Neuronal stem cell (in vitro differentiated cells): ENCODE data around the gene RALGPS1.

Source experiments
- DNase-seq: peaks from one replicate; pipeline ENCODE4 v3.0.0-alpha.2; 2013; ENCODE audit warnings: low spot score
- H2AFZ ChIP-seq: one replicate; pipeline ENCODE4 v1.6.1; 2013; ENCODE audit warnings: mild to moderate bottlenecking, low read length, inconsistent platforms
- H2AK5ac ChIP-seq: 2 replicates; pipeline ENCODE4 v1.6.1; 2013; ENCODE audit warnings: low read depth, mild to moderate bottlenecking, inconsistent platforms, low read length, moderate library complexity, mixed read lengths
- H2BK120ac ChIP-seq: 2 replicates; pipeline ENCODE4 v1.6.1; 2013; ENCODE audit warnings: low read depth, mild to moderate bottlenecking, inconsistent platforms, low read length, moderate library complexity, mixed read lengths
- H2BK12ac ChIP-seq: one replicate; pipeline ENCODE4 v1.6.1; 2013; ENCODE audit warnings: low read length, inconsistent platforms
- H2BK15ac ChIP-seq: 2 replicates; pipeline ENCODE4 v1.6.1; 2013; ENCODE audit warnings: mild to moderate bottlenecking, low read length, inconsistent platforms, mixed read lengths
- H2BK5ac ChIP-seq: one replicate; pipeline ENCODE4 v1.6.1; 2013; ENCODE audit warnings: inconsistent platforms, mild to moderate bottlenecking, low read length, moderate library complexity
- H3K14ac ChIP-seq: one replicate; pipeline ENCODE4 v1.6.1; 2013; ENCODE audit warnings: low read length, inconsistent platforms
- H3K18ac ChIP-seq: 2 replicates; pipeline ENCODE4 v1.6.1; 2013; ENCODE audit warnings: low read length, inconsistent platforms
- H3K23ac ChIP-seq: 2 replicates; pipeline ENCODE4 v1.6.1; 2013; ENCODE audit warnings: low read depth, mild to moderate bottlenecking, mixed read lengths, low read length, inconsistent platforms; ENCODE audit not compliant: poor library complexity
- H3K27ac ChIP-seq: replicated peaks from 3 replicates; pipeline ENCODE4 v1.5.1; 2013; ENCODE audit warnings: low read length, inconsistent platforms
- H3K27me3 ChIP-seq, 3 experiments: 2 replicates each; pipeline ENCODE4 v1.6.1; 2013; ENCODE audit warnings: low read length in 3 of 3, mild to moderate bottlenecking in 2 of 3, inconsistent platforms in 1 of 3, low read depth in 1 of 3, mixed read lengths in 1 of 3, moderate library complexity in 1 of 3; ENCODE audit not compliant: control insufficient read depth in 3 of 3, insufficient read depth in 3 of 3
- H3K36me3 ChIP-seq, 2 donors: replicated peaks in 1 of 2; 2 replicates each; pipeline ENCODE4 v1.6.1; 2013; ENCODE audit warnings: low read length in 2 of 2; ENCODE audit not compliant: control insufficient read depth in 2 of 2, insufficient read depth in 2 of 2
- H3K4ac ChIP-seq: 2 replicates; pipeline ENCODE4 v1.6.1; 2013; ENCODE audit warnings: inconsistent platforms, mild to moderate bottlenecking, low read length, moderate library complexity
- H3K4me1 ChIP-seq, 2 donors: 1 replicate in 1 of 2; 2 replicates in 1 of 2; pipeline ENCODE4 v1.6.1; 2013; ENCODE audit warnings: low read length in 2 of 2, low read depth in 1 of 2; ENCODE audit not compliant: control insufficient read depth in 2 of 2, insufficient read depth in 1 of 2
- H3K4me2 ChIP-seq: one replicate; pipeline ENCODE4 v1.6.1; 2013; ENCODE audit warnings: mild to moderate bottlenecking, low read length, inconsistent platforms; ENCODE audit not compliant: insufficient read depth, poor library complexity, severe bottlenecking
- H3K4me3 ChIP-seq, 2 donors: 2 replicates each; pipeline ENCODE4 v1.5.1; 2013; ENCODE audit warnings: low read length in 2 of 2, mild to moderate bottlenecking in 2 of 2, inconsistent platforms in 1 of 2, moderate library complexity in 1 of 2
- H3K79me1 ChIP-seq: one replicate; pipeline ENCODE4 v1.6.1; 2013; ENCODE audit warnings: low read depth, mild to moderate bottlenecking, inconsistent platforms, low read length, moderate library complexity
- H3K9ac ChIP-seq: one replicate; pipeline ENCODE4 v1.6.1; 2013; ENCODE audit warnings: mild to moderate bottlenecking, low read depth, low read length, inconsistent platforms; ENCODE audit not compliant: poor library complexity
- H3K9me3 ChIP-seq, 2 donors: replicated peaks in 1 of 2; 2 replicates each; pipeline versions ENCODE3 to v1.6.1; 2013; ENCODE audit warnings: low read length in 2 of 2, mild to moderate bottlenecking in 2 of 2, inconsistent platforms in 1 of 2, low read depth in 1 of 2, mixed read lengths in 1 of 2, moderate library complexity in 1 of 2; ENCODE audit not compliant: control insufficient read depth in 2 of 2, insufficient read depth in 1 of 2
- H4K8ac ChIP-seq: one replicate; pipeline ENCODE4 v1.6.1; 2013; ENCODE audit warnings: low read depth, mild to moderate bottlenecking, inconsistent platforms, low read length, moderate library complexity
- H4K91ac ChIP-seq: one replicate; pipeline ENCODE4 v1.6.1; 2013; ENCODE audit warnings: low read length, low read depth, mild to moderate bottlenecking, inconsistent platforms; ENCODE audit not compliant: poor library complexity
- WGBS, 2 donors: extraction: QIAGEN DNeasy Blood & Tissue Kit; methylation state at CpG; one replicate each; pipeline ENCODE4 v1.1.7; 2013; ENCODE audit warnings: missing lambda C conversion rate in 2 of 2, mixed read lengths in 1 of 2; ENCODE audit not compliant: insufficient read length in 2 of 2, insufficient replicate concordance in 1 of 2; ENCODE audit errors: extremely low coverage in 2 of 2; 5-methylcytosine and 5-hydroxymethylcytosine counted together

The RALGPS1 gene

DNA sequence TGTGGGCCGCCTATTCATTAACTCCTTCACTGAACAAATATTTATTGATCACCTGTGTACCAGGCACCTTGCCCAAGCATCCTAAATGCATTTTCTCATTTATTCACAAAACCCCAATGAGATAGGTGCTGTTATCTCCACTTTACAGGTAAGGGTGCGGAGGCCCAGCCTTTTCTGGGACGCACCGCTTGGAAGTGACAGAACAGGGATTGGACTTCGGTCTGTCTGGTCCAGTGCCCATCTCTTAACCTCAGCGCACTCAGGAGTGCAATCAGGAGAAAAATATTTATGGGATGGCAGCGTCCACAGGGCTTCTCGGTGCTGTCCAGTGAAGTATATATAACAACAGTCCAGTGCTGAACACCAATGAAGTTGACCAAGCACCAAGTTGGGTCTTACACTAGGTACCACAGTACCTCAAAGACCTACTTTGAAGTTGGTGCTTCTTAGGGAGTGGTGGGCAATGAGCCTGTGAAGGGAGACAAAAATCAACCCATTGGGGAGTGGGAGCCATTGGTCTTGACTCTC is 331.1 kb downstream of the RALGPS1 start:
- Histone ChIP-seq H3K9me3 (no peaks in the 10 kb centered on the region), H3K14ac (no peak overlapping the region), H3K4me3 (peak overlapping the region; percentile 77 to 92), H3K4me1 (peaks cover 0 to 3% of the 10 kb centered on the region in 2 donors), H3K4ac (no peak overlapping the region), H3K79me1 (no peaks in the 10 kb centered on the region), H3K27ac (no peak overlapping the region), H2BK5ac (no peak overlapping the region), H4K91ac (no peak overlapping the region), H3K9ac (no peak overlapping the region), H2BK15ac (no peak overlapping the region), H3K23ac (no peak overlapping the region), H2AFZ (peak overlapping the region; percentile 98), H2AK5ac (no peak overlapping the region), H2BK12ac (no peak overlapping the region), H4K8ac (no peak overlapping the region), H2BK120ac (no peak overlapping the region), H3K4me2 (peak overlapping the region; percentile 79), H3K18ac (no peak overlapping the region), H3K36me3 (peaks cover 0 to 7% of the 10 kb centered on the region in 2 donors), H3K27me3 (no peaks in the 10 kb centered on the region)
- WGBS, 2 donors: no CpG with 5 or more reads among the region's 8 CpGs
- DNase-seq: no peak

DNA sequence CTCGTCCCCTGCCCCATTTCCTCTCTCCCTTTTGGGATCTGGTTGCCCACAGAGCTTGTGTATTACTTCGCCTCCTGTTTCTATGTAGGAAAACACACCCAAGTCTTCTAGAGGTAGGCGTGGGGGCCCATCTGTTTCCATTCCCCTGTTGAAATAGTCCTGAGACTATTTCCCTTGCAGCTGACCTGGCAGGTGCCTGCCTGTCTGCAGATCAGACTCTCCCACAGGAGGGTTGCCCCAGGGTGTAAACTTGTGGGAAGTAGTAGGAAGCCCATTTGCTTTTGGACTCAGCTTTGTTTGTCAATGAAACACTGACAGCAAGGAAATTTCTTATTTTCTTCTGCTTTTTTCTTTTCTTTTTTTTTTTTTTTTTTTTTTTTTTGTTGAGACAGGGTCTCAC is 333.7 kb downstream of the RALGPS1 start:
- no peaks in the 10 kb centered on the region for H3K9me3 ChIP-seq
- H3K4me2 ChIP-seq: no peak overlapping the region
- peaks cover 0 to 5% of the 10 kb centered on the region in 2 donors for H3K36me3 ChIP-seq
- no peaks in the 10 kb centered on the region for H3K27me3 ChIP-seq
- H3K23ac ChIP-seq: no peak overlapping the region
- no peak overlapping the region for H3K4ac ChIP-seq
- H3K14ac ChIP-seq: no peak overlapping the region
- no peak overlapping the region for H3K27ac ChIP-seq
- H4K8ac ChIP-seq: no peak overlapping the region
- H3K9ac ChIP-seq: no peak overlapping the region
- WGBS, 2 donors: no CpG with 5 or more reads among the region's 3 CpGs
- H3K4me3 ChIP-seq: no peak overlapping the region
- no peak overlapping the region for H2BK15ac ChIP-seq
- no peak overlapping the region for H2AFZ ChIP-seq
- no peaks in the 10 kb centered on the region for H3K79me1 ChIP-seq
- no peak overlapping the region for H2BK12ac ChIP-seq
- no peak for DNase-seq
- H3K18ac ChIP-seq: no peak overlapping the region
- no peak overlapping the region for H2BK5ac ChIP-seq
- no peak overlapping the region for H2BK120ac ChIP-seq
- no peak overlapping the region for H4K91ac ChIP-seq
- H2AK5ac ChIP-seq: no peak overlapping the region
- peaks cover 0 to 3% of the 10 kb centered on the region in 2 donors for H3K4me1 ChIP-seq

DNA sequence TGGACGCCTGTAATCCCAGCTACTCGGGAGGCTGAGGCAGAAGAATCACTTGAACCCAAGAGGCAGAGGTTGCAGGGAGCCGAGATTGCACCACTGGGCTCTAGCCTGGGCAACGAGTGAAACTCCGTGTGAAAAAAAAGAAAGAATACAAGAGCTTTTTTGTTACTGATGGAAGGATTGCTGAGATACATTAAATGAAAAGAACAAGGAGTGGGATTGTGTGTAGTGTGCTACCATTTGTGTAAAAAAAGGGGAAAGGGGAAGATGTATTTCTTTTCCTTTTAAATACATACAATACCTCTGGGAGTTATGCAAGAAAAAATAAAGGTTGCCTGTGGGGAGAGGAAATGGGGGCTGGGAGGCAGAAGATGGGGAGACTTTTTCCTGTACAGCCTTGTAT is 335.3 kb downstream of the RALGPS1 start:
- no peak overlapping the region for H2BK120ac ChIP-seq
- no peak overlapping the region for H2BK12ac ChIP-seq
- no peak overlapping the region for H3K23ac ChIP-seq
- no peaks in the 10 kb centered on the region for H3K27me3 ChIP-seq
- H3K36me3 ChIP-seq: no peaks in the 10 kb centered on the region
- H4K91ac ChIP-seq: no peak overlapping the region
- no peak overlapping the region for H3K18ac ChIP-seq
- H3K4ac ChIP-seq: no peak overlapping the region
- WGBS, 2 donors: no CpG with 5 or more reads among the region's 5 CpGs
- H3K27ac ChIP-seq: no peak overlapping the region
- no peak overlapping the region for H2BK5ac ChIP-seq
- H3K4me1 ChIP-seq: peaks cover 0 to 3% of the 10 kb centered on the region in 2 donors
- peaks cover 0 to 3% of the 10 kb centered on the region in 2 donors for H3K9me3 ChIP-seq
- H3K4me2 ChIP-seq: no peak overlapping the region
- no peak overlapping the region for H3K9ac ChIP-seq
- no peak overlapping the region for H3K4me3 ChIP-seq
- DNase-seq: no peak
- no peak overlapping the region for H2AFZ ChIP-seq
- no peak overlapping the region for H2AK5ac ChIP-seq
- H4K8ac ChIP-seq: no peak overlapping the region
- no peak overlapping the region for H3K14ac ChIP-seq
- no peaks in the 10 kb centered on the region for H3K79me1 ChIP-seq
- no peak overlapping the region for H2BK15ac ChIP-seq

DNA sequence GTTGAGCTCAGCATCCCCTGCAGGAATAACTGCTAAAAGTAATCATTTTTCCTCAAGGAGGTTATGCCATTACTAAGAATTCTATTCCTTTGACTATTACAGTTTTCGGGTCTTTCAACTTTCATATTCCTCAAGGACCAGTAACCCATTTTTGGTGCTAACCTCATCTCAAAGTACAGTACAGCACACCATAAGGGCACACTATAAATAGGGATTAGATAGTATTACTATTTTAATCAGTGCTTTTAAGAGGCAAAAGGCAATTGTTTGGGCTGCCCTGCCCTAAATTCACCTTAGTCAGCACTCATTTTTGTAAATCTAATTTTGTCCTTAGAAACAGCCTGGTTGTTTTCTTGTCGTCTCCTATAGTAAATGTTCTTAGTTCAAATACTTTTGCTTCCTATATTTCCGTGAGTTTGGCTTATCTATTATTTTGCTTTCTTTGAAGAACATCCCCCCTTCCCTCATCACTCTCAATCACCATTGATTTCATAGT is 336.4 kb downstream of the RALGPS1 start:
- H4K8ac ChIP-seq: no peak overlapping the region
- H3K4ac ChIP-seq: no peak overlapping the region
- H3K23ac ChIP-seq: no peak overlapping the region
- no peak overlapping the region for H4K91ac ChIP-seq
- no peak overlapping the region for H3K18ac ChIP-seq
- peak overlapping the region; percentile 7 for H3K9ac ChIP-seq
- no peak overlapping the region for H2BK5ac ChIP-seq
- WGBS, 2 donors: no CpG with 5 or more reads among the region's 3 CpGs
- H3K4me2 ChIP-seq: no peak overlapping the region
- no peak overlapping the region for H2AK5ac ChIP-seq
- no peaks in the 10 kb centered on the region for H3K79me1 ChIP-seq
- H3K27me3 ChIP-seq: no peaks in the 10 kb centered on the region
- H3K4me3 ChIP-seq: no peak overlapping the region
- no peak overlapping the region for H3K27ac ChIP-seq
- H2BK12ac ChIP-seq: no peak overlapping the region
- no peak overlapping the region for H2AFZ ChIP-seq
- H3K36me3 ChIP-seq: no peaks in the 10 kb centered on the region
- no peak for DNase-seq
- H3K4me1 ChIP-seq: no peaks in the 10 kb centered on the region
- no peak overlapping the region for H2BK120ac ChIP-seq
- no peak overlapping the region for H3K14ac ChIP-seq
- no peak overlapping the region for H2BK15ac ChIP-seq
- H3K9me3 ChIP-seq: peaks cover 0 to 5% of the 10 kb centered on the region in 2 donors
